Measurements from ENCODE around the gene CCHCR1.

Gene CCHCR1

GRCh38 chr6:31162463-31163165, 5.0 kb upstream of the CCHCR1 start:
- no peak for DNase-seq (ENCODE audit: low read depth)

DNA sequence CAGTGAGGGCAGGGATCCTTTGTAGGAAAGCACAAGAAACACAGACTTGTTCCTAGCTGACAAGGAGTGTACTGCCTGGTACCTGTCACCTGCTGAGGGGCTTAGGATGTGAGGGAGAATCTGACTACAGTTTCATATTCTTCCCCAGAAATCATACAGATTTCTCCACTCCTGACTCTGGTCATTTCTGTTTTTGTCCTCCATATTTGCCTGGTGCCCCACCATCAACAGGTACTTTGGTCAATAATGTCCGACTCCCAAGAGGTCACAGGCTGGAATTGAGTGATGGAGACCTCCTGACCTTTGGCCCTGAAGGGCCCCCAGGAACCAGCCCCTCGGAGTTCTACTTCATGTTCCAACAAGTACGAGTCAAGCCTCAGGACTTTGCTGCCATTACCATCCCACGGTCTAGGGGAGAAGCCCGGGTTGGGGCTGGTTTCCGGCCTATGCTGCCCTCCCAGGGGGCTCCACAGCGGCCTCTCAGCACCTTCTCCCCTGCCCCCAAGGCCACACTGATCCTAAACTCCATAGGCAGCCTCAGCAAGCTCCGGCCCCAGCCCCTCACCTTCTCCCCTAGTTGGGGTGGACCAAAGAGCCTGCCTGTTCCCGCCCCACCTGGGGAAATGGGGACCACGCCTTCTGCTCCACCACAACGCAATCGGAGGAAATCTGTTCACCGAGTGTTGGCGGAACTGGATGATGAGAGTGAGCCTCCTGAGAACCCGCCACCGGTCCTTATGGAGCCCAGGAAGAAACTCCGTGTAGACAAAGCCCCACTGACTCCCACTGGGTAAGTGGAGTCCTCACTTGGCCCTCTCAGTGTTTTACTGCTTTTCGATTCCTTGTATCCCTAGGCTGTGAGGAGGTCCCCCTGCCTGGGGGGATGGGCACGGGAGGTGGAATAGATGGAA, 3.9 kb upstream of the CCHCR1 start:
- DNase-seq (ENCODE audit: low read depth), result no peak

DNA sequence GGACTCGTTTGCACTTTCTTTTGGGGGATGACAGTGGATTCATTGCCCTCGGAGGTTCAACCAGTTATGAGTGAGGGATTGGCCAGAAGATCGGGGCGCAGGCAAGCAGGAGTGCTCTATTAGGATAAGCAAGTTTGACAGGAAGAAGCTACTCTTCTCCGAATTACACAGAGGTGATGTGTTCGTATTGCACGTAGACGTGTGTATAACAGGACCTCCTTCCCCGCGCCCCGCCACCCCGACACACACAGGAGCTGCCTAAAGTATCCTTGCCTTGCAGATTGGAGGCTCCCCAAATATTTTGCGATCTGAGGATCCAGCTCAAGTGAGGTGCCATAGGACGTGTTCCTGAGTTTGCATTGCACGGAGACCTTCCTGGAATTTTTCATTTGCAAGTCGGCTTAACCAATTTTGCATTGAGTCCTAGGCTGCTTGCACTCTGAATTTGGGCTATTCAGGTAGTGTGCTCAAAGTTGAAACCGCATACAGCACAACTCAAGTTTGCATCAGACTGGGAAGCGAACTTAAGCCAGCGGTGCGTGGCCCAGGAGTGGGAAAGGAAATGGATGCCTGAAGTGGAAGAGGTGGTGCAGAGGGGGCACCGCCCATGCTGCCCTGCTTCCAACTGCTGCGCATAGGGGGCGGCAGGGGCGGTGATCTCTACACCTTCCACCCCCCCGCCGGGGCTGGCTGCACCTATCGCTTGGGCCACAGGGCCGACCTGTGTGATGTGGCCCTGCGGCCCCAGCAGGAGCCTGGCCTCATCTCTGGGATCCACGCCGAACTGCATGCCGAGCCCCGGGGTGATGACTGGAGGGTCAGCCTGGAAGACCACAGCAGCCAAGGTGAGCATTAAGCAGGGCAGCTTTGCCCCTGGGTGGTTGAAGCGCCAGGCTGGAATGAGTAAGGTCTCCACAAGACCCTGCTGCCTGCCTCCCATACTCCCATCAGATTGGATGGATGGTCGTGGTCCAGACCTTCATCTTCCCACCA, 1.6 kb upstream of the CCHCR1 start:
- DNase-seq (ENCODE audit: low read depth), result peak; percentile 40

GRCh38 chr6:31158140-31158862, 699 bp upstream of the CCHCR1 start, which contains the start of gene TCF19:
Gene TCF19 (plus strand): TSS chr6:31158589. CDS start chr6:31159470, 881 bp downstream.
- DNase-seq (ENCODE audit: low read depth), result peak; percentile 99

GRCh38 chr6:31156641-31157040, 961 bp downstream of the CCHCR1 start:
- DNase-seq (ENCODE audit: low read depth), result no peak

DNA sequence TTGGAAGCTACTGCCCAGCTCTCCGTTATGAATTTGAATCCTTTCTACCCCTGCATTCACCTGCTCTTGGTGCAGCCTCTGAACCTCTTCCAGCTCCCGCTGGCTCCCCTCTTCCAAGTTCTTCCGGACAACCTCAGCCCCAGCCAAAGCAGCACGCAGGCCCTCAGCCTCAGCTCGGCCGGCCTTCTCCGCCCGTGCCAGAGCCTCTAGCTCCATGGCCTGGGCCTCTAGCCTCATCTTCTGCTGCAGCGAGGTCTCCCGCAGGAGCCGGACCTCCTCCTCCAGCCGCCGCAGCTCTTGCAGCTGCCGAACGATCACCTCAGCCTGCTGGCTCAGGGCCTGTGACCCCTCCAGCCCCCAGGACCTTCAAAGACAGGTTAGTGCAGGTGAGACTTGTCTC, 3.2 kb downstream of the CCHCR1 start:
- no peak for DNase-seq (ENCODE audit: low read depth)

GRCh38 chr6:31152781-31153180, 4.8 kb downstream of the CCHCR1 start:
- DNase-seq (ENCODE audit: low read depth), result no peak

DNA sequence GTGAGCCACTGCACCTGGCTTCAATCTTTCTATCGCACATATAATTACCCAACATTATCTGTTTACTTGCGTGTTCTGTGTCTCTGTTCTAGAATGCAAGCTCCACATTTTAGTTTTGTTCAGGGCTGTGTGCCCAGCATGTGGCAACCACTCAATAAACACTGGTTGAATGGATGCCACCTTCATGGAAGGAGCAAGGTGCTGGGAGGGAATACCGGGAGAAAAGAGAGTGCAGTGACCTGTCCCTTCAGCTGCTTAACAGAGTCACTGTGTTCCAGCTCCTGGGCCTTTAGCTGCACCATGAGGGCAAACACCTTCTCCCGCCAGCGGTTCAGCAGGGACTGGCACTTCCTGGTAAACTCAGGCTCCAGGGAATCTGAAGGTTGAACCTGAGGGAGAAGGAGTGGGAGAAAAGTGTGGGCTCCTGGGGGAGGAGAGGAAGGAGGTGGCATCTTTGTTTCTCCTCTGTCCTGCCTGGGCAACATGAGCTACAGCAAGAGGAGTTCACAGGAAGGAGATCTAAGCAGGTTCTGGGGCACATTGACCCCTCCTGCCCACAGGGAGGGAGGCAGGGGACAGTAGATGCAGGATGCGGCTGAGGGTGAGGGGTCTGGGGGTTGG, 7.7 kb downstream of the CCHCR1 start:
- DNase-seq (ENCODE audit: low read depth), result no peak

GRCh38 chr6:31145386-31145785, 12.2 kb downstream of the CCHCR1 start:
- no peak for DNase-seq (ENCODE audit: low read depth)

DNA sequence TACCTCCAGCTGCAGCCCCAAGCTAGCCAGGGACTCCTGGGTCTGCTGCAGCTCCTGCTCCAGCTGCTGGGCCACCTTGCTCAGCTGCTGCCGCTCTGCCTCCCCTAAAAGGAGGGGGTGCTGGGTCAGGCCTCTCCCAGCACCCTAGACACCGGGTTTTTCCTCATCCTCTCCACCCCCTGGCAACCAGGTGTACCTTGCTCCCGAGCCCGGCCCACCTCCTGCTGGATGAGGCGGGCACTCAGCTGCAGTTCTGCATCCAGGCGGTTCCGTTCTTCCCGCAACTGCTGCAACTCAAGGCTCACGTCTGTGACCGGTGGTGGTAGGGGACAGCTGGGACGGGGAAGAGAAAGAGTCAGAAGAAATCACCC, 12.6 kb downstream of the CCHCR1 start:
- DNase-seq (ENCODE audit: low read depth), result no peak

GRCh38 chr6:31144296-31144969, 13.2 kb downstream of the CCHCR1 start:
- DNase-seq (ENCODE audit: low read depth), result no peak

GRCh38 chr6:31143148-31143547, 14.5 kb downstream of the CCHCR1 start:
- DNase-seq (ENCODE audit: low read depth), result peak; percentile 92

DNA sequence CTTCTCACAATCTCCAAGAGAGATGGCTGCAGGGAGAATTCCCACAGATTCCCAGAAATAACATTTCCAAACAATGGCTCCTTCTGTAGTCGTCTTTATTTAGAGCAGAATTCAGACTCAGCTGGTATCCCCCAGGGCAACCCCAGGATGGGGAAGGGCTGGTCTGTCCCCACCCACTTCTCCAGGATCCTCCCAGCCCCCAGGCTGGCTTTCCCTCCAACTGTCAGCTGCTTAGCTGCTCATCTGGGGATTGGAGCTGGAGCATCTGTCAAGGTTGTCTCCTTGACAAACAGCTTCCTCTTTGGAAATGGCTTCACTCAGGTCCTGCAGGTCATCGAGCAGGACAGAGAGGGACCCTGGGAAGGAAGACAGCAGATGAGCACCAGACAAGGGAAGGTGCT, 15.2 kb downstream of the CCHCR1 start:
- DNase-seq (ENCODE audit: low read depth), result no peak

- DNase-seq (ENCODE audit: low read depth), result no peak
Measured at GRCh38 chr6:31140643-31141042, 17.0 kb downstream of the CCHCR1 start.

- DNase-seq (ENCODE audit: low read depth), result peak; percentile 91
Measured at GRCh38 chr6:31139599-31139998, 18.0 kb downstream of the CCHCR1 start.

- DNase-seq (ENCODE audit: low read depth), result no peak
Measured at GRCh38 chr6:31138982-31139381, 18.6 kb downstream of the CCHCR1 start, which contains the start of gene PSORS1C2. Gene PSORS1C2 (minus strand): TSS chr6:31139066. CDS start chr6:31139026, 40 bp downstream.

- DNase-seq (ENCODE audit: low read depth), result no peak
Measured at GRCh38 chr6:31135710-31136109, 21.9 kb downstream of the CCHCR1 start.

DNA sequence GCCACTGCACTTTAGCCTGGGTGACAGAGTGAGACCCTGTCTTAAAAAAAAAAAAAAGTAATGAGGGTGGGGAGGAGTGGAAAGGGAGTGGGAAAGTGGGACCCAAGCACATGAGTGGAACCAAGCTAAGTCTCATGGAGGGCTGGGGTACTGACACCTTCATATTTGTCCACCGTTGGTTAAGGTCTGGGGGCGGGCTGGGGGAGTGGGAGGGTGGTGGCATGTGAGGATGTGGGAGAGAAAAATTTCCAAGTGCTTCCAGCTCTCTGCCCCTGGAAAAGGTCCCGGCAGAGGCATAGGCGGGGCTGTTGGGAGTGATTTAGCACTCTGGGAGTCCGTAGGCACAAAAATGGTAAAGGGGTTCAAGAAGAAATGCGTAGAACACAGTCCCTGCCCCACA, 24.8 kb downstream of the CCHCR1 start:
- DNase-seq (ENCODE audit: low read depth), result no peak

DNA sequence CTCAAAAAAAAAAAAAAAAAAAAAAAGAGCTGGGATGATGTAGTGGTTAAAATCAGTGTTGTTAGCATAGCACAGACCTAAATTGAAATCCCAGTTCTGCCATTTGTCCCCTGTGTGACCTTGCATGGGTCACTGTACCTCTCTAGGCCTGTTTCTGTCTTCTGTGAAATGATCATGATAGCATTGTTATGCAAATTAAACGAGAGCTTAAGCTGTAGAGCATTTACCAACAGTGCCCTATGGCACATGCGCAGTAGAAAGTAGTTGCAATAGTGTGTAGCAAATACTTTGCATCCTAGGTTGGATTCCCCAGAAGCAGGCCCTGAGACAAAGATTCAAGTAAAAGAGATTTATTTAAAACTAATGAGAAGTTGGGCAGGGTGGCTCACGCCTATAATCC, 26.0 kb downstream of the CCHCR1 start:
- DNase-seq (ENCODE audit: low read depth), result no peak

- DNase-seq (ENCODE audit: low read depth), result no peak
Measured at GRCh38 chr6:31130751-31131150, 26.9 kb downstream of the CCHCR1 start.

Data from EH (cell line).